ENCODE measurements around the gene VPS35L.

- TF ChIP-seq CTCF (IDR thresholded peaks at IDR 0.05; ENCODE audit: low read depth, low read length, poor library complexity, severe bottlenecking) (no peak), EZH2phosphoT487 (IDR thresholded peaks at IDR 0.05; ENCODE audit: borderline replicate concordance, low read length) (no peak)
These were observed 89.4 kb downstream of the VPS35L start for GRCh38 chr16:19644877-19645276.

Data from DOHH2 (cell line).